ENCODE results near the gene SP140.
"Not testable (repeated sequence)": the region's sequence is repeated elsewhere in the genome, so short reads cannot be mapped to it uniquely, and the experiment has no call there.

Gene SP140

DNA sequence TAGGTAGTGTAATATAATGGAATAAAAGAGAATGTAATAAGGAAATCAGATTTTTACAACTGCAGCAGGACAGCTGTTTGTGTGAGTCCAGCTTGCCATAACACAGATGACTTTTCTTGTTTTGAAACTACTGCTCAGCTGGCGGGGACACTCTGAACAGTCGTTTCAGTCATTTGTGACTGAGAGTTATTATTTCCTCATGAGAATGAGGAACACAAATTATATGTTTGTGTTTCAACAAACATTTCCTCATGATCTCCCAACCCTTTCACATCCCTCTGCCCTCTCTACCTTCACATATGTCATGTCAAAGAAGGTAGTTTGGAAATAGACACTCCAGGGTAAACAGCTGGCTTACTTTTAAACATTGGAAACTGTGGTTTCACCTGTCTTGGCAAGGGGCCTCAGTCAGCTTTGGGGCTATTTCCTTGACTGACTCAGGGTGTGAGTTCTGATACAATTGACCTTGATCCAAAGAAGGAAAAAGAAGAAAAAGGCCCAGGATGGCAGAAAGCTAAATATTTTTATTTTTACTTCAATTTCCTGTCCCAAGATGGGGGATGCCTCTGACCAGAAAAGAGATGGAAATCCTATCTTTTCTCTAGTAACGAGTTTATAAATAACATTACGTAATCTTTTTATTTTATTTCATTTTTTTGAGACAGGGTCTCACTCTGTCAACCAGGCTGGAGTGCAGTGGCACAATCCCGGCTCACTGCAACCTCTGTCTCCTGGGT is 102.0 kb downstream of the SP140 start:
- no peak for FAIRE-seq

GRCh38 chr2:230328155-230328458 is 102.6 kb downstream of the SP140 start:
- no peak for FAIRE-seq

- no peak for FAIRE-seq
These were observed 104.5 kb downstream of the SP140 start for GRCh38 chr2:230329946-230330605.

DNA sequence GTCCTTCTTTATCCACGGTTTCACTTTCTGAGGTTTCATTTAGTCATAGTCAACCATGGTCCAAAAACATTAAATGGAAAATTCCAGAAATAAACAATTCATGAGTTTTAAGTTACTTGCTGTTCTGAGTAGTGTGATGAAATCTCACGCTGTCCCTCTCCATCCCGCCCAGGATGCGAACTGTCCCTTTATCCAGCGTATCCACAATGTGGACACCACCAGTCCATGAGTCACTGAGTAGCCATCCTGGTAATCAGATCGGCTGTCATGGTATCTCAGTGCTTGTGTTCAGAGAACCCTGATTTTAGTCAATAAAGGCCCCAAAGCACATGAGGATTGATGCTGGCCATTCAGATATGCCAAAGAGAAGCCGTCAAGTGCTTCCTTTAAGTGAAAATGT is 105.2 kb downstream of the SP140 start:
- no peak for FAIRE-seq

- FAIRE-seq = no peak
These were observed 109.9 kb downstream of the SP140 start for GRCh38 chr2:230335461-230335863.

GRCh38 chr2:230335864-230336506 is 110.4 kb downstream of the SP140 start:
- no peak for FAIRE-seq

- not testable (repeated sequence) for FAIRE-seq
These were observed 116.5 kb downstream of the SP140 start for GRCh38 chr2:230341936-230342528.

DNA sequence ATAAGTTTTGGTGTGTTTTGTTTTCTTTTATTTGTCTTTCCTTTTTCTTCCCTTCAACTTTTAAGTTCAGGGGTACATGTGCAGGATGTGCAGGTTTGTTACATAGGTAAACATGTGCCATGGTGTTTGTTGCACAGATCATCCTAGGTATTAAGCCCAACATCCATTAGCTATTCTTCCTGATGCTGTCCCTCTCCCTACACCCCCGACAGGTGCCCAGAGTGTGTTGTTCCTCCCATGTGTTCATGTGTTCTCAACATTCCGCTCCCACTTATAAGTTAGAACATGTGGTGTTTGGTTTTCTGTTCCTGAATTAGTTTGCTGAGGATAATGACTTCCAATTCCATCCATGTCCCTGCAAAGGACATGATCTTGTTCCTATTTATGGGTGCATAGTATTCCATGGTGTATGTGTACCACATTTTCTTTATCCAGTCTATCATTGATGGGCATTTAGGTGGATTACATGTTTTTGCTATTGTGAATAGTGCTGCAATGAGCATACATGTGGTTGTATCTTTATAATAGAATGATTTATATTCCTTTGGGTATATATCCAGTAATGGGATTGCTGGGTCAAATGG is 117.6 kb downstream of the SP140 start:
- FAIRE-seq = not testable (repeated sequence)

GRCh38 chr2:230343747-230344146 is 118.2 kb downstream of the SP140 start:
- FAIRE-seq = no peak

DNA sequence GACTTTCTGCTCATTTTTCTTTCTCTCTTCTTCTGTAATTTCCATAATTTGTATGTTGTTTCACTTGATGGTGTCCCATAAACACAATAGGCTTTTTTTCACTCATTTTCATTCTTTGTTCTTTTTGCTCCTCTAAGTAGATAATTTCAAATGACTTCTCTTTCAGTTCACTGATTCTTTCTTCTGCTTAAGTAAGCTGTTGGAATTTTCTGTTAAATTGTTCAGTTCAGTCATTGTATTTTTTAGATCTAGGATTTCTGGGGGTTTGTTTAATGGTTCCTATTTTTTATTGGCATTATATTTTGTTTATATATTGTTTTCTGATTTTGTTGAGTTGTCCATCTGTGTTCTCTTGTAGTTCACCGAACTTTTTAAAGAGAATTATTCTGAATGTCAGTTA is 120.9 kb downstream of the SP140 start:
- no peak for FAIRE-seq

GRCh38 chr2:230346921-230347533 is 121.5 kb downstream of the SP140 start:
- FAIRE-seq = no peak

DNA sequence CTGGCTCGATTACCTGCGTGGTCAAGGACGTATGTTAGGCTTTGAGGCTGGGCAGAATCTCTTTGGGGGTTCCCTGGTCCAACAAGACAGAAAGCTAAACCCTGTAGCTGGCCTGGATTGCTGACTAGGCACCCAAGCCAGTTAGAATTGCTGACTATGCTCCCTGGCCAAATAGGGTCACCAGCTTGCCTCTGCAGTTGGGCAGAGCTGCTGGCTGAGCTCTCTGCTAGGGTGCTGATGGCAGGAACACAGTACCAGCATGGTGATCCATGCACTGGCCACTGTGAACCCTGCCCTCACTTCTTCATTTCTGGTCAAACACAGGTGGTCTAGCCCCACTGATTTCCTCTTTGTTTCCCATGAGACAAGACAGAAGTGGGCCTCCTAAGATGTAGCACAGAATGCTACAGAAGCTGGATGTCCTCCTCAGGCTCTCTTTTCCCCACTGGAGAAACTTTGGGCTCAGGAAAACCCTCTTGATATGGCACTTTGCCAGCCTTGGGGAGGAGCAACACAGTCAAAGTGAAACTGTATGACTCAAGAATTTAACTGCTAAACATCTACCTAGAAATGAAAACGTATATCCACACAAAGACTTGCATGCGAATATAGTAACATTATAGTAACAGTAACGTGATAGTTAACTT is 122.2 kb downstream of the SP140 start:
- no peak for FAIRE-seq

DNA sequence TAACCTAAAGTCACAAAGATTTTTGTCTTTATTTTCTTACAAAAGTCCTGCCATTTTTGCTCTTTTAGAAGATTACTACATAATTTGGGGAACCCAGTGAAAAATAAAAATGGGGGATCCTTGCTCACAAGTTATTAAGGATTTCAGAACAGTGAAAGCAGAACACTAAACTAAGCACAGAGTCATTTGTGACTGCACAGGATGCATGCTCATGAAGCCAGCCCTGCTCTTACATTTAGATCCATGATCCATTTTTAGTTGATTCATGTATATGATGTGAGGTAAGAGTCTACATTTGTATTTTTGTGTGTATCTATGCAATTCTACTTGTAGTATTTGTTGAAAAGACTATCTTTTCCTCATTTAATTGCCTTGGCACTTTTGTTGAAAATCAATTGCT is 123.3 kb downstream of the SP140 start:
- no peak for FAIRE-seq

- no peak for FAIRE-seq
These were observed 130.5 kb downstream of the SP140 start for GRCh38 chr2:230356084-230356483.

DNA sequence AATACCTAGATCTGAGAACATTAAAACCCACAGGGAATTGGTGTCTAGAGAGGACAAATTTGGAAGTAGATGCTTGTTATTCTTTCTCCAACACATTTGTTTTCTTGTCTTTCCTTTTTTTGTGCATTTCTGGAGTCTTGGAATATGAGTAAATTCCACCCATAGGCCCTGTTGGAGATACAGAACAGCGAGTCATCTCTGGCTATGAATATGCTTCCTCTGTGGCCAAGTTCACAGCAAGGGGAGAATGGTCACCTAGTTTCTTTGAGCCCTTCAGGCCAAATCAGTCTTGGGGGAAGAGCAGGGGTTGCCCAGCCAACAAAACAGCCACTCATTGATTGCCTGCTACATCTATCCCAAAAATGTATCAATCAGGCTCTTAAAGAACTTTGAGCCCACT is 132.8 kb downstream of the SP140 start:
- FAIRE-seq = no peak

GRCh38 chr2:230360028-230360427 is 134.5 kb downstream of the SP140 start:
- FAIRE-seq = no peak

GRCh38 chr2:230362030-230362691 is 136.6 kb downstream of the SP140 start:
- FAIRE-seq = no peak
